HepG2 (cell line): ENCODE data around the gene ITGA2. TPM values are rescaled to one million over a fixed set of nuclear protein-coding genes. Genes with fewer than 3 reads are reported as not detected.

Source experiments
- ATAC-seq: fragments of 200-7000 bp; cut with Tn5 transposase; 3 replicates; pipeline ENCODE4 v1.9.1; 2020; ENCODE audit warnings: mild to moderate bottlenecking, moderate library complexity
- BruUV-seq: library from RNA; stranded (reverse); fragments of 400-500 nt; replicated peaks from 2 replicates; lab custom pipeline; 2021; lab: Mats Ljungman, UMichigan
- CTCF ChIA-PET: fragments of 300-600 bp; formaldehyde crosslinking; extraction: SDS; loops from one replicate; lab custom pipeline; 2021; ENCODE audit warnings: low total read pairs, inconsistent platforms, low intra/inter-chr PET ratio; lab: Yijun Ruan, JAX
- POLR2A ChIA-PET: fragments of 350-600 bp; sonication (Branson Sonifier 250); formaldehyde crosslinking; loops from one replicate; lab custom pipeline; 2020; ENCODE audit warnings: antibody characterized with exemption, inconsistent platforms; lab: Yijun Ruan, JAX
- DNase-seq: peaks from one replicate; pipeline ENCODE4 v3.0.0-alpha.2; 2015; ENCODE audit warnings: low spot score
- FAIRE-seq: peaks from 3 replicates; lab custom pipeline; 2011; peaks lifted over from hg19 to GRCh38; lab: Jason Lieb, UNC
- H2AFZ ChIP-seq: one replicate; pipeline ENCODE4 v1.6.1; 2011; ENCODE audit warnings: low read length, inconsistent platforms
- H3K27ac ChIP-seq: fragments of 300-600 bp; 3 replicates; pipeline ENCODE4 v1.8.0; 2011; ENCODE audit warnings: mixed run types, mild to moderate bottlenecking, mixed read lengths, low read length, inconsistent platforms; ENCODE audit not compliant: insufficient read depth; ENCODE audit errors: extremely low read length
- H3K27me3 ChIP-seq, 2 experiments: fragments of 200-600 bp in 1 of 2; 2 replicates in 1 of 2; 3 replicates in 1 of 2; pipeline versions ENCODE4 v1.6.0 to v1.8.0; 2011; ENCODE audit warnings: low read length in 2 of 2, mild to moderate bottlenecking in 2 of 2, moderate library complexity in 2 of 2, inconsistent platforms in 1 of 2; ENCODE audit not compliant: insufficient read depth in 2 of 2, control insufficient read depth in 1 of 2
- H3K36me3 ChIP-seq, 2 experiments: fragments of 200-600 bp in 1 of 2; replicated peaks in 1 of 2; 2 replicates in 1 of 2; 3 replicates in 1 of 2; pipeline versions ENCODE4 v1.5.1 to v1.8.0; 2011; ENCODE audit warnings: low read length in 2 of 2, inconsistent platforms in 1 of 2; ENCODE audit not compliant: insufficient read depth in 2 of 2, control insufficient read depth in 1 of 2
- H3K4me1 ChIP-seq: 2 replicates; pipeline ENCODE4 v1.5.1; 2012; ENCODE audit warnings: low read length, inconsistent platforms; ENCODE audit not compliant: insufficient read depth
- H3K4me2 ChIP-seq: 2 replicates; pipeline ENCODE4 v1.6.0; 2011; ENCODE audit warnings: low read depth, low read length, inconsistent platforms
- H3K4me3 ChIP-seq, 3 experiments: fragments of 200-600 bp in 1 of 3; sonication (generic), shearing (Covaris generic) in 1 of 3; replicated peaks in 1 of 3; 2 replicates each; pipeline ENCODE4 v1.5.1; 2011 to 2016; ENCODE audit warnings: low read length in 3 of 3, inconsistent platforms in 2 of 3, low read depth in 2 of 3, mild to moderate bottlenecking in 2 of 3, control low read depth in 1 of 3, mixed read lengths in 1 of 3; ENCODE audit not compliant: insufficient read depth in 1 of 3
- H3K79me2 ChIP-seq: one replicate; pipeline ENCODE4 v1.6.1; 2011; ENCODE audit warnings: low read length, inconsistent platforms; ENCODE audit not compliant: insufficient read depth
- H3K9ac ChIP-seq: 2 replicates; pipeline ENCODE4 v1.6.0; 2011; ENCODE audit warnings: mild to moderate bottlenecking, low read depth, low read length, inconsistent platforms; ENCODE audit not compliant: insufficient read depth
- H3K9me3 ChIP-seq: 2 replicates; pipeline ENCODE4 v1.5.1; 2012; ENCODE audit warnings: mild to moderate bottlenecking, low read length
- H4K20me1 ChIP-seq: 2 replicates; pipeline ENCODE4 v1.6.0; 2011; ENCODE audit warnings: inconsistent platforms, mild to moderate bottlenecking, low read length, moderate library complexity; ENCODE audit not compliant: insufficient read depth
- BCL6 ChIP-seq: IDR thresholded peaks from 2 replicates; pipeline ENCODE4 v1.6.1; 2016; ENCODE audit warnings: missing genetic modification reagents, missing compliant biosample characterization
- EEA1 ChIP-seq: sonication (generic); formaldehyde crosslinking; IDR thresholded peaks from 2 replicates; pipeline ENCODE4 v1.5.1; 2020; ENCODE audit warnings: mild to moderate bottlenecking, missing genetic modification reagents, borderline replicate concordance
- FOSL2 ChIP-seq: sonication (generic); formaldehyde crosslinking; IDR thresholded peaks from 2 replicates; pipeline ENCODE4 v1.4.0; 2020; ENCODE audit warnings: missing genetic modification reagents
- FOXA1 ChIP-seq, 2 experiments: fragments of 450-650 bp in 1 of 2; sonication (generic) in 1 of 2; formaldehyde crosslinking in 1 of 2; IDR thresholded peaks; 2 replicates each; pipeline versions ENCODE4 v1.4.0 to v1.6.1; 2016 to 2020; ENCODE audit warnings: missing genetic modification reagents in 1 of 2
- MYPOP ChIP-seq: sonication (generic); formaldehyde crosslinking; IDR thresholded peaks from 2 replicates; pipeline ENCODE4 v1.8.1; 2023; ENCODE audit warnings: mild to moderate bottlenecking, moderate library complexity, missing genetic modification reagents
- POLR2AphosphoS2 ChIP-seq: IDR thresholded peaks from 2 replicates; pipeline ENCODE4 v1.6.1; 2011; ENCODE audit warnings: low read depth, low read length, improper control_type of control experiment
- RARG ChIP-seq: sonication (generic); formaldehyde crosslinking; IDR thresholded peaks from 2 replicates; pipeline ENCODE4 v1.4.0; 2020; ENCODE audit warnings: low read depth, mild to moderate bottlenecking, missing genetic modification reagents
- ZFAT ChIP-seq: sonication (generic); formaldehyde crosslinking; conservative IDR thresholded peaks from 2 replicates; pipeline ENCODE4 v1.8.1; 2023; ENCODE audit warnings: missing genetic modification reagents, inconsistent platforms
- ZFP41 ChIP-seq: sonication (generic); formaldehyde crosslinking; IDR thresholded peaks from 2 replicates; pipeline ENCODE4 v1.4.0; 2020; ENCODE audit warnings: mild to moderate bottlenecking, missing genetic modification reagents, borderline replicate concordance
- ZFY ChIP-seq: sonication (generic); formaldehyde crosslinking; IDR thresholded peaks from 2 replicates; pipeline ENCODE4 v1.4.0; 2020; ENCODE audit warnings: missing genetic modification reagents
- ZNF768 ChIP-seq: sonication (generic); formaldehyde crosslinking; IDR thresholded peaks from 2 replicates; pipeline ENCODE4 v1.4.0; 2020; ENCODE audit warnings: missing genetic modification reagents
- in situ Hi-C: cut with HindIII; loops from 2 replicates; pipeline ENCODE4 v1.10.0; 2017; ENCODE audit warnings: low pct_unique_long_range_greater_than_20kb; ENCODE audit not compliant: extremely low pct_ligation_motif_present
- intact Hi-C: fragments of 100-400 bp; cut with micrococcal nuclease; formaldehyde crosslinking; loops from one replicate; pipeline ENCODE4 v1.10.0; 2022; ENCODE audit not compliant: unreplicated experiment
- polyA plus RNA-seq, 8 experiments: library from polyadenylated mRNA; depleted of rRNA in 3 of 8; stranded (reverse) in 7 of 8; unstranded in 1 of 8; fragments of >200 nt; fragmentation: Illumina TruSeq in 4 of 8; extraction: Trizol in 4 of 8; gene quantifications; 2 replicates each; pipeline versions ENCODE4 v1.2.1 to v1.2.3, GENCODE V29; 2011 to 2016; ENCODE audit warnings: low read depth in 4 of 8, missing spikeins in 1 of 8, mixed read lengths in 1 of 8; ENCODE audit not compliant: insufficient read depth in 1 of 8
- total RNA-seq, 5 experiments: library from RNA; depleted of rRNA; stranded (reverse); fragments of >200 nt; fragmentation: Illumina TruSeq; extraction: Trizol; gene quantifications; 2 replicates each; pipeline ENCODE4 v1.2.3, GENCODE V29; 2016; ENCODE audit warnings: low read depth in 1 of 5

ITGA2 gene
- total and polyA plus RNA-seq, 2 of the 13 experiments (the other 11 are each of a cell fraction or from before 2014, with no cell fraction given), result 15.8 to 58.3 TPM

- no TSS peak for BruUV-seq
- ChIA-PET CTCF (no interaction called here), POLR2A (no interaction called here)
- DNase-seq (no peak), FAIRE-seq (no peak), ATAC-seq (no peak)
- no peaks in the 10 kb centered on the region for H3K79me2 ChIP-seq
- no peaks in the 10 kb centered on the region for H3K27me3 ChIP-seq
- intact Hi-C loops (no loop called here), in situ Hi-C loops (no loop called here)
- no peaks in the 10 kb centered on the region for H3K36me3 ChIP-seq
- no peak overlapping the region for H3K27ac ChIP-seq
- H3K9ac ChIP-seq, result no peak overlapping the region
- no peaks in the 10 kb centered on the region for H3K4me1 ChIP-seq
- H2AFZ ChIP-seq, result no peak overlapping the region
- no peaks in the 10 kb centered on the region for H3K9me3 ChIP-seq
- H3K4me2 ChIP-seq, result no peak overlapping the region
- TF ChIP-seq FOXA1 (IDR thresholded peaks at IDR 0.05), result no peak
- no peak for TF ChIP-seq FOXA1 (CRISPR knock-in tag; IDR thresholded peaks at IDR 0.05)
- no peak for TF ChIP-seq RARG
- no peak for TF ChIP-seq EEA1 (CRISPR knock-in tag)
- TF ChIP-seq ZFAT (CRISPR knock-in tag), result no peak
- no peak for TF ChIP-seq MYPOP (CRISPR knock-in tag)
- no peak for TF ChIP-seq BCL6 (CRISPR knock-in tag)
- TF ChIP-seq FOSL2 (CRISPR knock-in tag), result no peak
- TF ChIP-seq POLR2AphosphoS2, result no peak
- TF ChIP-seq ZNF768, result no peak
- TF ChIP-seq ZFY, result no peak
- TF ChIP-seq ZFP41 (CRISPR knock-in tag), result no peak
- no peaks in the 10 kb centered on the region for H4K20me1 ChIP-seq
- no peak overlapping the region for H3K4me3 ChIP-seq
Measured at GRCh38 chr5:53123702-53124101, 134.6 kb downstream of the ITGA2 start.
